HL-60/S4 treated with retinoic acid at 250 ng/mL for 4 days and 3 days (cell line): ENCODE measurements around the gene TTC27.

Experiments used
- in situ Hi-C: fragments of 300-500 bp; cut with MboI; formaldehyde crosslinking; loops from 2 replicates; pipeline ENCODE4 v1.7.0; 2022; ENCODE audit warnings: low sequenced_read_pairs

TTC27 gene

GRCh38 chr2:32802877-32803276 lies 175.0 kb downstream of the TTC27 start:
- in situ Hi-C loops, result no loop called here

GRCh38 chr2:32804205-32804604 lies 176.4 kb downstream of the TTC27 start:
- in situ Hi-C loops, result no loop called here

- in situ Hi-C loops, result no loop called here
Measured at GRCh38 chr2:32805104-32806095, 177.6 kb downstream of the TTC27 start.

GRCh38 chr2:32806857-32807256 lies 179.0 kb downstream of the TTC27 start:
- in situ Hi-C loops, result no loop called here

GRCh38 chr2:32807662-32808061 lies 179.8 kb downstream of the TTC27 start:
- in situ Hi-C loops, result no loop called here

- in situ Hi-C loops, result no loop called here
Measured at GRCh38 chr2:32810909-32811495, 183.2 kb downstream of the TTC27 start.

- in situ Hi-C loops, result no loop called here
Measured at GRCh38 chr2:32811696-32812095, 183.8 kb downstream of the TTC27 start.

GRCh38 chr2:32812316-32812715 lies 184.5 kb downstream of the TTC27 start:
- in situ Hi-C loops, result no loop called here

GRCh38 chr2:32820088-32820487 lies 192.2 kb downstream of the TTC27 start:
- in situ Hi-C loops, result no loop called here

- in situ Hi-C loops, result no loop called here
Measured at GRCh38 chr2:32820701-32821100, 192.9 kb downstream of the TTC27 start.

- in situ Hi-C loops, result no loop called here
Measured at GRCh38 chr2:32824070-32824809, 196.4 kb downstream of the TTC27 start.

GRCh38 chr2:32825291-32825712 lies 197.5 kb downstream of the TTC27 start:
- in situ Hi-C loops, result no loop called here

- in situ Hi-C loops, result no loop called here
Measured at GRCh38 chr2:32830196-32830595, 202.3 kb downstream of the TTC27 start.

- in situ Hi-C loops, result no loop called here
Measured at GRCh38 chr2:32832821-32833220, 205.0 kb downstream of the TTC27 start.

- in situ Hi-C loops, result no loop called here
Measured at GRCh38 chr2:32833709-32834108, 205.9 kb downstream of the TTC27 start.

- in situ Hi-C loops, result no loop called here
Measured at GRCh38 chr2:32835148-32835547, 207.3 kb downstream of the TTC27 start.

- in situ Hi-C loops, result no loop called here
Measured at GRCh38 chr2:32836933-32837332, 209.1 kb downstream of the TTC27 start.

GRCh38 chr2:32838418-32838817 lies 210.6 kb downstream of the TTC27 start:
- in situ Hi-C loops, result no loop called here

- in situ Hi-C loops, result no loop called here
Measured at GRCh38 chr2:32838949-32839348, 211.1 kb downstream of the TTC27 start.

- in situ Hi-C loops, result no loop called here
Measured at GRCh38 chr2:32841931-32842898, 214.4 kb downstream of the TTC27 start.
